A549 treated with GW870086 at 1 μM for 4 hours (cell line): ENCODE data around the gene TMEM59L. TPM values are rescaled to one million over a fixed set of nuclear protein-coding genes. Genes with fewer than 3 reads are reported as not detected.

Experiments used
- total RNA-seq: library from RNA; stranded (reverse); fragments of 200-300 nt; extraction: Qiagen RNA extraction; gene quantifications from 5 replicates; pipeline ENCODE4 v1.2.3, GENCODE V29; 2022; ENCODE audit warnings: low read depth

The TMEM59L gene
- 3.8 to 6.1 TPM (median 5.8 TPM) in 5 replicates for total RNA-seq

DNA sequence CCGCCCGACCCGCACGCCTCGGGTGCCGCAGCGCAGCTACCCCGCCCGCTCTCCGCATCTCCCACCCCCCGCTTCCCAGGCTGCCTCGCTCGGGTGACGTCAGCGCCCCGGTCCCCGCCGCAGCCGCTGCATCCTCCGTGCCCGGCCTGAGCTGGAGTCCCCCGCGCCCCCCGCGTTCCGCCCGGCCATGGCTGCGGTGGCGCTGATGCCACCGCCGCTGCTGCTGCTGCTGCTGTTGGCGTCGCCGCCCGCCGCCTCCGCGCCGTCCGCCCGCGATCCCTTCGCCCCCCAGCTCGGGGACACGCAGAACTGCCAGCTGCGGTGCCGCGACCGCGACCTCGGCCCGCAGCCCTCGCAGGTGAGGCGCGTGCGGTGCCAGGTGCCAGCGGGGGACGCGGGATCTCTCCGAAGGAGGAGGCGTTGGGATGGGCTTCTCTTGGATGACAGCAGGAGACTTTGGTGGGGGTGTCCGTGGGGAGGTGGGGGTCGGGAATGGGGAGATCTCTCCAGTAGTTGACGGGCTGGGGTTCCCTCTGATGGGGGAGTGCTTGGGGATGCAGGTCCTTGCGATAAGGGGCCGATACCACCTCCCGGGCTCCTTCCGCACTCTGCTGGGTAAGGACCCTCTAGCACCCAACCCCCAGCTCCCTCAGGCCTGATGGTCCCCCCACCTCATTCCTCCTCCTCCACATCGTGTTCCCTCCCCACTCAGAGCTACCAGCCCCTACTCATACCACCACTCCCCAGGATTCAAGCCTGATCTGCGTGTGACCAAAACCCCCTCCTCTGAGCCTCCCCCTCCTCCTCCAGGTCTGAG, at the start of gene TMEM59L:
TSS of gene TMEM59L (plus strand) at position 99 of the 817 bp plus-strand sequence. CDS start at position 188, 89 bp downstream.

DNA sequence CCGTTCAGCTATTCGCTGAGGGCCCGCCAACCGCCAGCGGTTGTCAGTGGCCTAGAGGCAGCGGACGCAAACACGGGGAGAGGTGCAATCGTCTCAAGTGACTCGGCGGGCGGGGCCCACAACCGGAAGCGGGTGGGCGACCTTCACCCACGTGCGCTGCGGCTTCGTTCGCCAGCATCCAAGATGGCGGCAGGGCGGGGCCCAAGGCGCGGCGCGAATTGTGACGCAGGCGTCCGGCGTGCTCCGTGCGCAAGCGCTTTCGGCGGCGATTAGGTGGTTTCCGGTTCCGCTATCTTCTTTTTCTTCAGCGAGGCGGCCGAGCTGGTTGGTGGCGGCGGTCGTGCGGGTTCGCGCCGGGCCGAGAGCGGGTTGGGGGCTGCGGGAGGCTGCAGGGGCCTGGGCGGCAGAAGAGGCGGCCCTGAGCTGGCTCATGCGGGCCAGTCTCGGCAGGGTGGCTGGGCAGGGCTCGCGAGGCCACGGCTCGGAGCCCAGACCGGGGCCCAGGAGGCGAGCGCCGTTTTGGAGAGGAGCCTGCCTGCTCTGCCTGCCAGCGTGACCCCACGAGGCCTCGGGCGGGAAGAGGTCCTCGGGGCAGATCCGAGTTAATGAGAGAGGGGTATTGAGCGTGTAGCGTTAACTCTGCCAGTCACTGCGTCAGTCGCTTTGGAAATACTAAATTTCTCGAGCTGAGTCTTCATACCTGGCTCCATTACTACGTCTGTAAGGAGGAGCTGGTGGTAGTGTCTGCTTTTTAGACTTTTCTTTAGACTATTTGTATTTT, 40.9 kb upstream of the TMEM59L start, which contains the start of gene UBA52:
TSS of gene UBA52 (plus strand) at position 294 of the 781 bp plus-strand sequence. CDS start 1,444 bp downstream, outside the sequence.

DNA sequence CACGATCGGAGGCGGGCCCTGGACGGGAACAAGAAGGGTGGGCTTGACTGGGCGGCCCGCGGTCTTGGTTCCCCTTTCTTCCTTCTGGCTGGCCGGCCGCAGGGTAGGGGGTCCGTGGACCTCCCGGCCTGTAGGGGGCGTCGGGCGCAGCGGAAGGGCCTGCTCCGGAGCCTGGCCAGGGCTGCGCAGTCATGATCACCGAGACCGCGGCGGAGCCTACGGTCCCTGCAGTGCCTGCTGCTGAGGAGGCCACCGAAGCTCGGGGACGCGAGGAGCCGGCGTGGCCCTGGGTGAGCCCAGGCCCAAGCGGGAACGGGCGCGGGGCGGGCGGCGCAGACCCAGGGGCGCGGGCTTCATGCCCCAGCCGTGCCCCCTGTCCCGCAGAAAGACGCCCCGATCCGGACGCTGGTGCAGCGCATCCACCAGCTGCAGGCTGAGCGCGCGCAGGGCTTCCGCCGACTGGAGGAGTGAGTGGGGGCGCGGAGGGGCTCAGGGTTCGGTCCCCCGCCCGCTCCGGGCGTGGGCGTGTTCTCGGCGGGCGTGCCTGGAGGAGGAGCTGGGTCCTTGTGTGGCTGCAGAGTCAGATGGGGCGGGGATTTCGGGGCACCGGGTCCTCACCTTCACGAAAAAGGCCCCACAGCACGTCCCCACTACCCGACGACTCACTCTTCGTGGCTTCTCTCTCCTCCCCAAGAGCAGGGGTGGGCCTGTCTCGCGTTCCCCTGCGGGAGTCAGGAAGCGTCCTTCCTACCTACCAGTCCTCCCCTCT, 23.9 kb upstream of the TMEM59L start, which contains the start of gene REX1BD:
TSS of gene REX1BD (plus strand) at position 188 of the 769 bp plus-strand sequence. CDS start at position 192, 4 bp downstream.

DNA sequence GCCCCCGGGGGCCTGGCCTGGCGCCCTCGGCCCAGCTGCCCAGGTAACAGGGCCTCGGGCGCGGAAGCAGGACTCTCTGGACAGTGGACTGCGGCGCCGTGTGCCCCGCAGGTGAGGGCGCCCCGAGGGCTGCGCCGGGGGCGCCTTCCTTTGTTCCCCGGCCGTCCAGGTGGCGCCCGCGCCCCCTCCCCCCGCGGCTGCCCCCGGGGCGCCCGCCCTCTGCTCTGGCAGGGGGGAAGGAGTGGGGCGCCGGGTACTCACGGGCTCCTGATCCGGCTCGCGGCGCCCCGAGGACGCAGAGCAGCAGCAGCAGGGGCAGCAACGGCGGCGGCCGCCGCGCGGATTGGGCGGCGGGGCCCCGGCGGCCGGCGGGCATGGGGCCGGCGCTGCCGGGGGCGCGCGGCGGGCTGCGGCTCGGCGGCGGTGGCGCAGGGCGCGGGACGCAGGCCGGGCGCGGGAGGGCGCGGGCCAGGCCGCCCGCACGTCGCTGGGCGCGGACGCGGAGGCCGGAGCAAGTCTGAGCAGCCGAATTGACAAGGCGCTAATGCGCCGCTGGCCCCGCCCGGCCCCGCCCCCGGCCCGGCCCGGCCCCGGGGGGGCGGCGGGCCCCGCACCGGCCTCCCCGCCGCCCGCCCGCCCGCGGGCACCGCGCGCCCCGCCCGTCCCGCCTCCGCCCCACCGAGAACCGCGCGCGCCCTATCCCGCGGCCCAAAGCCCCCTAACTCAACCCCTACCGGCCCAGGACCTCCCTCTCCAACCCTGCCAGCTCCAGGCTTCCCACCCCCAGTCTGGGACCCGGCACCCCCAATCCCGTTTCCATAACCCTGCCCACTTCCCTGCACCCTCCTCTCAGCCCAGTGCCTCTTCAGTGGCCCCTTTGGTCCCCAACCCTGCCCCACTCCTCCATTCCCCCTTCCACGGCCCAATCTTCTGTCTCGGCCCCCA, 6.1 kb upstream of the TMEM59L start, which contains the start of gene CRLF1:
TSS of gene CRLF1 (minus strand) at position 519 of the 945 bp plus-strand sequence. CDS start at position 376, 143 bp downstream.

DNA sequence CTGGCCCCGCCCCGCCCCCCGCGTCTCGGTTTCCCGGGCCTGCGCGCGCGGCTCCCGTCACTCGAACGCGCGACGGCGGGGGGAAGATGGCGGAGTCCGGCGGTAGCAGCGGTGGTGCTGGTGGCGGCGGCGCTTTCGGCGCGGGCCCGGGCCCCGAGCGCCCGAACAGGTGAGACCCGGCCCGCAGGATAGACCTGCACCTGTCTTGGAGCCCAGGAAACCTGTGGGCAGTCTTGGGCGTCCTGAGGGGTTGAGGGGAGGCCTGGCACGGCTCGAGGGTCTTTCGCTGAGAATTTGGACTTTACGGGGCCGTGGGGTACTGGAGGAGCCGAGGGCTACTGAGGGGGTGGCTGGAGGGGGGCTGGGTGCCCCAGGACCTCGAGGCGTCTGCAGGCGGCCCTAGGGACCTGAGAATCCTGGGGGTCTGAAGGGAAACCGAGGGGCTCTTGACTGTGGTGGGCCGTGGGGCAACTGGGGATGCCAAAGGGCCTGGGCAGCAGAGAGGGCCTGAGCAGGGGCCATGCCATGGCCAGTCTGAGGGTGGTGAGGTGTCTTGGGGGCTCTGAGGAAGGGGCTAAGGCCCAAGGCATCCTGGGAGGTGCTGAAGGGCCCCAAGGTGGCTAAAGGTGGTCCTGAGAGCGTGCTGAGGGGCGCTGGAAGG, 24.4 kb downstream of the TMEM59L start, which contains the start of gene KLHL26:
TSS of gene KLHL26 (plus strand) at position 60 of the 661 bp plus-strand sequence. CDS start at position 87, 27 bp downstream.

Other genes starting within 250 kb of the TMEM59L start
- gene GDF15, start 226.7 kb upstream of the TMEM59L start, total RNA-seq = 20.9 to 43.1 TPM (median 31.3 TPM) in 5 replicates
- not detected in 5 replicates for gene LRRC25, start 215.2 kb upstream of the TMEM59L start, total RNA-seq
- gene SSBP4, start 193.5 kb upstream of the TMEM59L start, total RNA-seq = 30.1 to 52.2 TPM (median 50.3 TPM) in 5 replicates
- gene ISYNA1, start 174.7 kb upstream of the TMEM59L start, total RNA-seq = 30.3 to 46.1 TPM (median 41.6 TPM) in 5 replicates
- 4.1 to 5.6 TPM (median 5.1 TPM) in 5 replicates for gene ELL, start 90.8 kb upstream of the TMEM59L start, total RNA-seq
- 120 to 150 TPM (median 146 TPM) in 5 replicates for gene FKBP8, start 69.3 kb upstream of the TMEM59L start, total RNA-seq
- 79.5 to 112 TPM (median 101 TPM) in 5 replicates for gene KXD1, start 55.0 kb upstream of the TMEM59L start, total RNA-seq
- 1,104 to 1,219 TPM (median 1,137 TPM) in 5 replicates for gene UBA52, start 41.0 kb upstream of the TMEM59L start, total RNA-seq
- 46.5 to 56.7 TPM (median 56.3 TPM) in 5 replicates for gene REX1BD, start 24.1 kb upstream of the TMEM59L start, total RNA-seq
- 2.5 to 5.2 TPM (median 3.6 TPM) in 5 replicates for gene CRLF1, start 6.1 kb upstream of the TMEM59L start, total RNA-seq
- gene KLHL26, start 24.2 kb downstream of the TMEM59L start, total RNA-seq = 2.3 to 3.4 TPM (median 3.4 TPM) in 5 replicates
- 2.5 to 4.1 TPM (median 3.6 TPM) in 5 replicates for gene CRTC1, start 70.8 kb downstream of the TMEM59L start, total RNA-seq
- gene COMP, start 178.4 kb downstream of the TMEM59L start, total RNA-seq = 0.06 to 0.16 TPM (median 0.08 TPM) in 5 replicates
- gene UPF1, start 219.1 kb downstream of the TMEM59L start, total RNA-seq = 31.8 to 42.1 TPM (median 39.6 TPM) in 5 replicates